OCI-M2 (cell line): ENCODE results near the gene AKR1B15.
"Not testable (repeated sequence)": the region's sequence is repeated elsewhere in the genome, so short reads cannot be mapped to it uniquely, and the experiment has no call there.

Experiments used
- DNase-seq: peaks from one replicate; lab custom pipeline; 2025; ENCODE audit not compliant: unreplicated experiment; lab: John Stamatoyannopoulos, UW

The AKR1B15 gene

DNA sequence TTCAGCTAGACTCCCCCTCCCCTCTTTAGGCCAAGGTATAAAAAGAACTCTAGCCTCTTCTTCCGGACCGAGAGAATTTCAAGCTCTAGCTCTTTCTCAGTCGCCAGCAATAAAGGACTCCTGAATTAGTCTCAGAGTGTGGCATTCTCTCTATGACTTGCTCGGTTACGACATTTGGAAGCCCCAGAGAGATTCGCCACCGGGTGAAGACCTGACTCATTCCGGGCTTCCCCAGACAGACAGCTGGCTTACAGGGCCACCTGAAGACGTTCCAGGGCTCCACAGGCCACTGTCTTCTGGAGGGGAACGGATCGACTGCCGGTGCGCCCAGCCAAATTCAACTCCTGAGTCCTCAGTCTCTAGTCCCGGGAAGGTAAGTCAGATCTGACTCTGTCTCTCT is at the start of gene AKR1B15:
TSS of gene AKR1B15 (plus strand) at position 234 of the 400 bp plus-strand sequence. CDS start 15,510 bp downstream, outside the sequence.
- no peak for DNase-seq

DNA sequence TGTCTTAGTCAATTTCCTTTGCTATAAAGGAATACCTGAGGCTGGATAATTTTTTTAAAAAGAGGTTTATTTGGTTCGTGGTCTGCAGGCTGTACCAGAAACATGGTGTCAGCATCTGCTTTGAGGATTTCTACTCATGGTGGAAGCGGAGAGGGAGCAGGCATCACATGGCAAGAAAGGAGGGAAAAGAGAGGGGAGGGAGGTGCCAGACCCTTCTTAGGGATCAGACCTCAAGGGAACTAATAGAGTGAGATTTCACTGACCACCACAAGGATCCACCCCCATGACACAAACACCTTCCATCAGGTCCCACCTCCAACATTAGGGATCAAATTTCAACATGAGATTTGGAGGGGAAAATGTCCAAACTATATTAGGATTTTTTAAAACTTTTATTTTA is 48.5 kb upstream of the AKR1B15 start:
- no peak for DNase-seq

- DNase-seq, result no peak
These were observed 47.9 kb upstream of the AKR1B15 start for GRCh38 chr7:134500982-134501381.

- no peak for DNase-seq
These were observed 46.2 kb upstream of the AKR1B15 start for GRCh38 chr7:134502463-134503371.

- no peak for DNase-seq
These were observed 44.2 kb upstream of the AKR1B15 start for GRCh38 chr7:134504660-134505164.

GRCh38 chr7:134505856-134506255 is 43.1 kb upstream of the AKR1B15 start:
- DNase-seq, result no peak

DNA sequence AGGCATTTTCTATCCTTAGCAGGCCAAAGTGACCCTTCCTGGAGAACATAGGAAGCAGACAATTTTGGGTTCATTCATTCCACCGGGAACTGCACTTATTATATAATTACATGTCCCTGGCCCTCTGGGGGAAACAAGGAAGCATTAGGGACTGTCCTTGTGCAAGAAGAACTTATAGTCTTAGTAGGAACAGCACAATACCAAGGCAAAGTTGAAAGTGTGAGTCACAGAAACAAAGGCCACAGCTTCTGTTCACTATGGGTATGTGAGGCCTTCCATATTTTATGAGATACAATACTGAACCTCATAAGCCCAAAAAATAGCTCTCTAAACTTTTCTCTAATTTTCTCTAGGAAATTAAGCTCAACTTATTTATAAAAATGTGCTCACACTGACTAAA is 39.9 kb upstream of the AKR1B15 start:
- DNase-seq, result no peak

DNA sequence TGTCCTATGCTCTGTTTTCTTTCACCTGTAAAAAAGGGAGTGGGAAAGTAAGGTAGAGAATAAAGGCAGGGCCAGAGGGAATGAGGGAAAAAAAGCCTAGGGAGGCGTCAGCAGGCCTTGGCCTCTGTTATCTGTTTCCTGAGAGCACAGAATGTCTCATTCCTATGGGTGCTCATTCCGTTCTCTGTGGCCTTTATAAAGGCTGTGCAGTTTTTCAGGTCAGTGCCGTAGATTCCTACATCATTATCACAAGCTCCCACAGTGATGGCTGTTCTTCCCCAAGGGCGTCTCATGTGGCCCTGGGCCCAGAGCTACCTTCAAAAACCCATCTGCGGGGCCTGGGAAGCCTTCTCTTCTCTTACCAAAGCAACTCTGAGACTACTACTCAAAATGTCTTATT is 38.3 kb upstream of the AKR1B15 start:
- DNase-seq, result no peak

DNA sequence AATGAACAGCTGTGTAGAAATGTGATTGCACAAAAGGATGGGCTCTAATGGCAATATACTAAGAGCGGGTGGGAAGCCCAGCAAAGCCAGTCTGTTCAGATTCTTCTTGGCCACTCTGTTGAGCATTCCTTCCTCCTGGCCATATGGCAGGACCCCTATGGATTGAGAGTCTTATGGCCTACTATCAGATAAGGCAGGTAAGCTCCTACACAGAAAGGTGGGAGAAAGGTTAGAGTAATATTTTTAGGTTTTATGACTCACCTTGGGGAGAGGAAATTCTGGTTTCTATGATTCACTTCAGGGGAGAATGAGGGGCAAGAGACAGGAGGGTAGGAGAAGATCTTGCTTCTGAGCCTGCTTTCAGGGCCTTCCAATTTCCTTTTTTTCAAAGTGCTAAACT is 36.6 kb upstream of the AKR1B15 start:
- DNase-seq, result no peak

DNA sequence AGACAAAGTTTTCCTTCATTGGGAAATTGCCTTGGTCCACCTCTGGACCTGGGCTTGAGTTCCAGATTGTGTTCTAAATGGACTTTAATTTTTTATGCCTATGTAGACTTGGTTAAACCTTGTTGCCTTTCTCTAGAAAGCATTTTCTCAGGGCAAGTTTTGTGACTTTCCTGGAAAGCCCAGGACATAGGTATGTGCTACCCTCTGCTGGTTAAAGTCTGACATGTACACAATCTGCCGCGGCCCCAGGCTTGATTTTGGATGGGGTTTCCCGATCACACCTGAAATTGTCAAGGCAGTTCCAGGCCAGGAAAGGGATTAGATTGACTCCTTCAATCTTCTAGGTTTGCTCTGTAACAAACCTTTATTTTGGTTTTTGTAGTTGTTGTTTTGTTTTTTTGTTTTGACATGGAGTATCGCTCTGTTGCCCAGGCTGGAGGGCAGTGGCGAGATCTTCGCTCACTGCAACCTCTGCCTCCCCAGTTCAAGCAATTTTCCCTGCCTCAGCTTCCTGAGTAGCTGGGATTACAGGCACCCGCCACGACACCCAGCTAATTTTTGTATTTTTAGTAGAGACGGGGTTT is 35.6 kb upstream of the AKR1B15 start:
- no peak for DNase-seq

DNA sequence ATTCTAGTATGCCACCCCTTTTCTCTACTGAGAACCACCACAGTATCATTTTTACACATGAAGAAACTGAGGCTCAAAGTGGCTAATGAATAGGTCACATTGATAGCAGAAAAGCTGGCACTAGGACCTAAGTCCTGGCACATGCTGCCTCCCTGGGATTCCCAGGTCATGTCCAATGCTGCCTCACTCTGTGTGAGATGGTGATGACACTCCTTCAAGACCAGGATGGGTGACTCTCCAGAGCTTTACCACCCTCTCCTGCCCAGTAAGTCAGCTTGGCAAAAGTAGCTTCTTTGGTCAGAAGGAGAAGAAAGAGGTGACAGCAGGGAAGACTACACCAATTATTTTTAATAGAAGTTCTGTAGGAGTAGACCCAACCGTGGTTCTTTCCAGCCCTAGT is 34.8 kb upstream of the AKR1B15 start:
- no peak for DNase-seq

GRCh38 chr7:134514663-134515062 is 34.2 kb upstream of the AKR1B15 start:
- DNase-seq, result peak; percentile 51

- DNase-seq, result no peak
These were observed 33.1 kb upstream of the AKR1B15 start for GRCh38 chr7:134515569-134516468.

DNA sequence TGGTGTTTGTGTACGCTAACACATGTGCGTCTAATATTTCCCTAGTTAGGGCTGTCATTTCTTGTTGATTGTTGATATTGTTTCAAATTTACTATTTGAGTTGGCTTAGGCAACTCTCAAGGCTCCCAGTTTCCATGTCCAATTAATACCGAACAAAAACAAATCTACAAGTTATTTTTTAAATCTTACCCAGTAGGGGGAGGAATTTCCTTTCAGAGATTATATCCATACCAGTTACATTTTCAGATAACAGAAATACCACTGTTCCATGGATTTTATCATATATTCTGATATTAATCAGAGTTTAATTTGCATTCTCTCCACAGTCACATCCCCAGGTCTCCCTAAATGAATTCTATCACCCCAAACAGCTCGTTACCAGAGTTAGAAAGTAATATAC is 28.8 kb upstream of the AKR1B15 start:
- no peak for DNase-seq

GRCh38 chr7:134522601-134523000 is 26.3 kb upstream of the AKR1B15 start:
- no peak for DNase-seq

- DNase-seq, result not testable (repeated sequence)
These were observed 23.5 kb upstream of the AKR1B15 start for GRCh38 chr7:134525449-134525848.

- DNase-seq, result not testable (repeated sequence)
These were observed 22.2 kb upstream of the AKR1B15 start for GRCh38 chr7:134526552-134527248.

- DNase-seq, result no peak
These were observed 20.9 kb upstream of the AKR1B15 start for GRCh38 chr7:134527979-134528371.

DNA sequence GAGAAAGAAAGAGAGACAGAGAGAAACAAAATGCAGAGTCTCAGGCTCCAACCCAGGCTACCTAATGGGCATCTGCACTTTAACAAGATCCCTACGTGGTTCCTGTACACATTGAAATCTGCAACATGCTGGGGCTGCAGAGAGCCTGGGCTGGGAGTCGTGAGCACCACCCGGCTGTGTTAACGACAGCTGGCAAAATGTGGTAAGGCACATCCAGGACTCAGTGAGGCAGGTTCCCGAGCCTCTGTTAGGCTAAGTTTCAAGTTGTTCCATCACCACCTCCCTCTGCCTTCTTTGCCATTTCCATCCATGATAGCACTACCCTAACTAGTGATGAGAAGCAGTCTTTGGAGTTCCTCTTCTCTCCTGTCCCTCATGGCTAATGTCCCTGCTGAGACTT is 20.2 kb upstream of the AKR1B15 start:
- no peak for DNase-seq

DNA sequence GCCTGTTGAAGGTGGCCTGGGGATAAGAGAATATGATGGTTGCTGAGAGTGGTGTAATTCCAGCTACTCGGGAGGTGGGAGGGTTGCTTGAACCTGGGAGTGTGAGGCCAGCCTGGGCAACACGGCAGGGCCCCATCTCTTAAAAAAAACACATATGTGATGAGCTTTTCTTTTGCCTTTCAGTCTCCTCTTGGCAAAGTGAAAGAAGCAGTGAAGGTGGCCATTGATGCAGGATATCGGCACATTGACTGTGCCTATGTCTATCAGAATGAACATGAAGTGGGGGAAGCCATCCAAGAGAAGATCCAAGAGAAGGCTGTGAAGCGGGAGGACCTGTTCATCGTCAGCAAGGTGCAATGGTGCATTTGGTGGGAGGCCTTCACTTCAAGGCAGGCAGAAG is 18.4 kb upstream of the AKR1B15 start:
- DNase-seq, result no peak
